Bronchial epithelial cell (primary cell): ENCODE measurements around the gene XCR1. TPM values are rescaled to one million over a fixed set of nuclear protein-coding genes. Genes with fewer than 3 reads are reported as not detected.

Experiments used
- DNase-seq: peaks from one replicate; pipeline ENCODE4 v3.0.0-alpha.2; 2010; ENCODE audit warnings: low read depth
- FAIRE-seq: peaks from 2 replicates; lab custom pipeline; 2011; peaks lifted over from hg19 to GRCh38; lab: Jason Lieb, UNC
- H3K27me3 ChIP-seq: 2 replicates; pipeline ENCODE4 v1.5.1; 2011; ENCODE audit warnings: low read length; ENCODE audit not compliant: control insufficient read depth, insufficient read depth
- H3K36me3 ChIP-seq: 2 replicates; pipeline ENCODE4 v1.5.1; 2011; ENCODE audit warnings: low read length; ENCODE audit not compliant: control insufficient read depth, insufficient read depth
- H3K4me3 ChIP-seq: 2 replicates; pipeline ENCODE4 v1.5.1; 2011; ENCODE audit warnings: mild to moderate bottlenecking, low read depth, low read length, control low read depth
- CTCF ChIP-seq: IDR thresholded peaks from 2 replicates; pipeline ENCODE4 v1.5.1; 2011; ENCODE audit warnings: mild to moderate bottlenecking, moderate library complexity, low read length, control low read depth, inconsistent platforms; ENCODE audit not compliant: insufficient read depth, severe bottlenecking
- total RNA-seq: library from RNA; depleted of rRNA; stranded (reverse); fragments of >200 nt; gene quantifications from 2 replicates; pipeline ENCODE4 v1.2.1, GENCODE V29; 2014

XCR1 gene
- total RNA-seq, 1 donor from 2014 or later: under 0.01 TPM

- no peaks in the 10 kb centered on the region for H3K36me3 ChIP-seq
- FAIRE-seq (no peak), DNase-seq (no peak)
- TF ChIP-seq CTCF: no peak
- H3K4me3 ChIP-seq: no peak overlapping the region
- H3K27me3 ChIP-seq: no peaks in the 10 kb centered on the region
These were observed 4.0 kb upstream of the XCR1 start for GRCh38 chr3:46031269-46031668.

GRCh38 chr3:46030626-46031025 lies 3.3 kb upstream of the XCR1 start:
- Histone ChIP-seq H3K27me3 (no peaks in the 10 kb centered on the region), H3K36me3 (no peaks in the 10 kb centered on the region), H3K4me3 (no peak overlapping the region)
- TF ChIP-seq CTCF: no peak
- FAIRE-seq (no peak), DNase-seq (no peak)

GRCh38 chr3:46029953-46030543 lies 2.8 kb upstream of the XCR1 start:
- H3K4me3 ChIP-seq: no peak overlapping the region
- no peak for DNase-seq
- no peaks in the 10 kb centered on the region for H3K27me3 ChIP-seq
- no peak for FAIRE-seq
- no peak for TF ChIP-seq CTCF
- no peaks in the 10 kb centered on the region for H3K36me3 ChIP-seq

- Histone ChIP-seq H3K36me3 (no peaks in the 10 kb centered on the region), H3K27me3 (no peaks in the 10 kb centered on the region), H3K4me3 (no peak overlapping the region)
- FAIRE-seq (no peak), DNase-seq (no peak)
- TF ChIP-seq CTCF: no peak
These were observed 584 bp upstream of the XCR1 start for GRCh38 chr3:46027736-46028397.

GRCh38 chr3:46025139-46025538 lies 2.1 kb downstream of the XCR1 start:
- FAIRE-seq (no peak), DNase-seq (no peak)
- TF ChIP-seq CTCF: no peak
- H3K27me3 ChIP-seq: no peaks in the 10 kb centered on the region
- no peak overlapping the region for H3K4me3 ChIP-seq
- no peaks in the 10 kb centered on the region for H3K36me3 ChIP-seq
